Measurements from ENCODE around the gene TADA1.
"Not testable (repeated sequence)": the region's sequence is repeated elsewhere in the genome, so short reads cannot be mapped to it uniquely, and the experiment has no call there.

The TADA1 gene

DNA sequence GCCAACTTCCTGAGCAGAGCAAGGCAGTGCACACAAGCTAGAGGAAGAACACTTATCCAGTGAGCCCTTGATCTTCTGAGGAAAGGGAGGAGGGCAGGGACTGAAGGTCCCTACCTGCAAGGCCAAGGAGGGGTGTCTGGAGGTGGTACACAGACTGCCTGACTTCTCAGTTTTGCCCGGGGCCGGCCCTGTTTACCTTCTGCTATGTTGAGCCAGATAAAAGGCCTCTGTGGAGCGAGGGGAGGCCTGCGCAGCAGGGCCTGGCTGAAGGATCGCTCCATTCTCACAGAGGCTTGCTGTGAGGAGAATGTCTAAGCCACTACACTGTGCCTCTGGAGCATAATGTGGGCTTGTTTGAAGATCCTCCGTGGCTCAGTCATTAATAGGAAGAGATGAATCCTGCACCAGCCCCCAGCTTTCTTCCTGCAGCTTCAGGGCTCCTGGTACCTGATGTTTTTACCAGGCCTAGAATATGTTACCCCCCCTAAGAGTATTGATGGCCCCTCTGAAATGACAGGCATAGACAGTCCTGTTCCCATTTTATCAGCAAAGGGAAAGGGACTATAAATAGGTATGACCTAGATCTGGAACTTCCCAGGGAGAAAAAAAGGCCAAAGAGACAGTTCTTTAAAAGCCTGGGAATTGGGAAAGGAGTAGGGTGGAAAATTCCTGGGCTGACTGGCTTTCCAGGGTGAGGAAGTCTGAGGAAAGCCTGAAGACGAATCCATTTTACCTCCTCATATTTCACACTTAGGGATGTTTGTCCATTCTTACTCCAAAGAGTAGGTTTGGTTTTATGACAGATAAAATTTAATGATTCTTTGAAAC, 32.1 kb downstream of the TADA1 start:
- DNase-seq (ENCODE audit: low read depth), result no peak

GRCh38 chr1:166843322-166843721, 32.7 kb downstream of the TADA1 start:
- DNase-seq (ENCODE audit: low read depth), result no peak

DNA sequence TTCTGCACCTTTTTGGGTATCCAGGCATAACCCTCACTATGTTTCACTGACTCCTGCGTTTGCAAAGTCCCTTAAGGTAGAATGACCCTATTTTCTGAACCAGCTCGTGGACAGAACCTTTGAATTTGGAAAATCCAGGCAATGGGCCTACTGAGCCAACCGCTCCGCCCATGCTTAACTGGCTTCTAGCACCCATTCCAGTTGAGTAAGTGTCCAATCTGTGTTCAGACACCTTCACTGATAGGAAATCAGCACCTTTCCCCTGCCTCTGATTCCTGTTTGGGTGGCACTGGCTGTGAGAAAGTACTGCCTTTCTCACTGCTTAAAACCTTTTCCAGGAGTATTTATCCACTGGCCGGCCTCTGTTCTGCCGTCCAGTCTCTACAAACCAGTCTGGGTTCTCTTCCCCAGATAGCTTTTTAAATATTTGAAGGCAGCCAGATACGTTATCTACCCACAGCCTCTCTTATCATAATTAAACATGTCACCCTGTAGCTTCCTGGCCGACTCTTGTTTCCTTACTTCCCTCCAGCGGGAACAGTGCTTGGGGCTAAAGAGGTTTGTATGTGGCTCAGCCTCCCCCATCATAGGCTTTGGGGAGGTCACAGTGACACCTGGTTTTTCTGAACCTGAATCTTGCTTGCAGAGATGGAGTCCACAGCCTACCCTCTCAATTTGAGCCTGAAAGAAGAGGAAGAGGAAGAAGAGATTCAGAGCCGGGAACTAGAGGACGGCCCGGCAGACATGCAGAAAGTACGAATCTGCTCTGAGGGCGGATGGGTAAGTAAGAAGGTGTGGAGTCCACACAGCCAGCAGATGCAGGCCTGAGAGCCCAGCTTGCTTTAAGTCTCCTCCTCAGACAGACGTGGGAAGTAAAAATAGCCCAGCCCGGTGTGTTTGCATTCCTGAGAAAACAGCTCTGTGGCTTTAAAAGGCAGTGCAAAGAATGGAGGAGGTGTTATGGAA, 35.5 kb downstream of the TADA1 start:
- no peak for DNase-seq (ENCODE audit: low read depth)

- peak; percentile 38 for DNase-seq (ENCODE audit: low read depth)
Observed at GRCh38 chr1:166839600-166840308, 36.3 kb downstream of the TADA1 start.

GRCh38 chr1:166838766-166839599, 37.1 kb downstream of the TADA1 start, which contains the start of gene POGK:
Gene POGK (plus strand): TSS chr1:166839475. CDS start chr1:166840957, 1,482 bp downstream.
- DNase-seq (ENCODE audit: low read depth), result peak; percentile 68

DNA sequence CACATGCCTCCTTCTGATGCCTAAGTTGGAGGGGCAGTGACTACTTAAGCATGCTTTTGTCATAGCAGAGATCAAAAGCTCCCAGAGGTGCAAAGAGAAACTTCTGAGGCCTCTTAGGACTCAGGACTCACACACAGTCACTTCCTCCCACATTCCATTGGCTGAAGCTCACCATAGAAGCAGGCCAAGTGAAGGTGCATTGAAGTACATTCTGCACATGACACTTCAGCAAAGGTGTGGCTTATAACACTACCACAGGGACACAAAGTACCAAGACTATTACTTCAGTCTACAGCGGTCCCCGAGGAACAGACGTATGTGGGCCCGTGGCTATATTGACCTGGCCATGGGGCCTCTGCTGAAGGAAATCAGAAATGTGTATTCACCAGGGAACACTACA, 39.3 kb downstream of the TADA1 start:
- DNase-seq (ENCODE audit: low read depth), result no peak

DNA sequence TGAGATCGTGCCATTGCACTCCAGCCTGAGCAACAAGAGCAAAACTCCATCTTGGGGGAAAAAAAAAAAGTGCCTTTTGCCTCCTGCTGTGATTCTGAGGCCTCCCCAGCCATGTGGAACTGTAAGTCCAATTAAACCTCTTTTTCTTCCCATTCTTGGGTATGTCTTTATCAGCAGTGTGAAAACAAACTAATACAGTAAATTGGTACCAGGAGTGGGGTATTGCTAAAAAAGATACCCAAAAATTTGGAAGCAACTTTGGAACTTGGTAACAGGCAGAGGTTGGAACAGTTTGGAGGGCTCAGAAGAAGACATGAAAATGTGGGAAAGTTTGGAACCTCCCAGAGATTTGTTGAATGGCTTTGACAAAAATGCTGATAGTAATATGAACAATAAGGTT, 46.3 kb downstream of the TADA1 start:
- not testable (repeated sequence) for DNase-seq (ENCODE audit: low read depth)

- no peak for DNase-seq (ENCODE audit: low read depth)
Observed at GRCh38 chr1:166827426-166827825, 48.6 kb downstream of the TADA1 start.

DNA sequence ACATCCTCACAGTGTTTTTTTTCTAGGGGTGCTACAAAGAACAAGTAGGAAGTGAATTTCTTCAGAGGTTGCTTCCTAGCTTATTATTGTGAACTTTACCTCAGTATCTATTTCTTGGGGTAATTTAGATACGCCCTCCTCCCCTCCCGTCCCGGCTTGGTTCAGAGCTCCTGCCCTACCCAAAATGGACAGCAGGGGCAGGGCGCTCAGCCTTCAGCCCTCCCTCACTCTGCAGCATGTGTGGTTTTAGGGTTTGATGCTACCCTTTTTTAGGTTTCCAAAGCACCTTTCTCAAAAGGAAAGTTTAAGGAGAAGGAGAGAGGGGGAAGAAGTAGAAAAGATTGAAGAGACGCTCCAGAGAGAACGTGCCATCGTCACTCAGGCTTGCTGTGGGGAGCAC, 53.7 kb downstream of the TADA1 start:
- DNase-seq (ENCODE audit: low read depth), result no peak

- DNase-seq (ENCODE audit: low read depth), result no peak
Observed at GRCh38 chr1:166819974-166820373, 56.1 kb downstream of the TADA1 start.

GRCh38 chr1:166814611-166815010, 61.5 kb downstream of the TADA1 start:
- DNase-seq (ENCODE audit: low read depth), result no peak

- DNase-seq (ENCODE audit: low read depth), result no peak
Observed at GRCh38 chr1:166813508-166814223, 62.4 kb downstream of the TADA1 start.

DNA sequence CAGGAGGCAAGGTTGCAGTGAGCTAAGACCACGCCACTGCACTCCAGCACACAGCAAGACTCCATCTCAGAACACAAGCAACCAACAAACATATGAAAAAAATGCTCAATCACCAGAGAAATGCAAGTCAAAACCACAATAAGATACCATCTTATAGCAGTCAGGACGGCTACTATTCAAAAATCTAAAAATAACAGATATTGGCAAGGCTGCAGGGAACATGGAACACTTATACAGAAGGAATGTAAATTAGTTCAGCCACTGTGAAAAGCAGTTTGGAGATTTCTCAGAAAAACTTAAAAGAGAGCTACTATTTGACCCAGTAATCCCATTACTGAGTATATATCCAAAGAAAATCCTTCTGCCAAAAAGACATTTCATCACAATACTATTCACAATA, 64.4 kb downstream of the TADA1 start:
- no peak for DNase-seq (ENCODE audit: low read depth)

- DNase-seq (ENCODE audit: low read depth), result no peak
Observed at GRCh38 chr1:166808952-166809351, 67.1 kb downstream of the TADA1 start.
